GM18909 (cell line): Measurements from ENCODE around the gene WWTR1.

Experiments
- ATAC-seq: cut with Tn5 transposase; IDR thresholded peaks from one replicate; pipeline ENCODE4 v1.9.1; 2021; ENCODE audit warnings: mild to moderate bottlenecking; ENCODE audit not compliant: unreplicated experiment, poor library complexity

WWTR1 gene

GRCh38 chr3:149657926-149658743 lies at the start of gene WWTR1:
WWTR1 (minus strand) TSS chr3:149658025; CDS start chr3:149657306, 719 bp downstream.
- ATAC-seq: peak; percentile 84

GRCh38 chr3:149706905-149707304 lies 49.1 kb upstream of the WWTR1 start:
- no peak for ATAC-seq

GRCh38 chr3:149705416-149705815 lies 47.6 kb upstream of the WWTR1 start:
- no peak for ATAC-seq

- no peak for ATAC-seq
Measured at GRCh38 chr3:149703466-149703865, 45.6 kb upstream of the WWTR1 start.

GRCh38 chr3:149702691-149703441 lies 45.0 kb upstream of the WWTR1 start:
- no peak for ATAC-seq

GRCh38 chr3:149701977-149702350 lies 44.1 kb upstream of the WWTR1 start:
- ATAC-seq: no peak

GRCh38 chr3:149701206-149701976 lies 43.6 kb upstream of the WWTR1 start:
- no peak for ATAC-seq

- no peak for ATAC-seq
Measured at GRCh38 chr3:149688122-149688757, 30.4 kb upstream of the WWTR1 start.

- no peak for ATAC-seq
Measured at GRCh38 chr3:149686996-149687395, 29.2 kb upstream of the WWTR1 start.

GRCh38 chr3:149678351-149678950 lies 20.6 kb upstream of the WWTR1 start:
- ATAC-seq: no peak

GRCh38 chr3:149673393-149673792 lies 15.6 kb upstream of the WWTR1 start:
- ATAC-seq: no peak

- no peak for ATAC-seq
Measured at GRCh38 chr3:149670742-149671492, 13.1 kb upstream of the WWTR1 start.

GRCh38 chr3:149667576-149667975 lies 9.8 kb upstream of the WWTR1 start:
- no peak for ATAC-seq

GRCh38 chr3:149663966-149664365 lies 6.1 kb upstream of the WWTR1 start:
- ATAC-seq: no peak

GRCh38 chr3:149662240-149662887 lies 4.5 kb upstream of the WWTR1 start:
- no peak for ATAC-seq

- ATAC-seq: no peak
Measured at GRCh38 chr3:149660462-149660861, 2.6 kb upstream of the WWTR1 start.

GRCh38 chr3:149658744-149659497 lies 1.1 kb upstream of the WWTR1 start:
- peak; percentile 11 for ATAC-seq

GRCh38 chr3:149657321-149657925 lies 402 bp downstream of the WWTR1 start:
- ATAC-seq: no peak
